Brain microvascular endothelial cell (primary cell): Measurements from ENCODE around the gene SOBP.
"Not testable (repeated sequence)": the region's sequence is repeated elsewhere in the genome, so short reads cannot be mapped to it uniquely, and the experiment has no call there.

Experiments used
- DNase-seq: peaks from one replicate; pipeline ENCODE4 v3.0.0-alpha.2; 2020
- H3K27ac ChIP-seq: fragments of 250-450 bp; sonication (Bioruptor Pico); 2 replicates; pipeline ENCODE4 v1.5.1; 2020; ENCODE audit warnings: mild to moderate bottlenecking, moderate library complexity
- H3K27me3 ChIP-seq: fragments of 250-450 bp; sonication (Bioruptor Pico); replicated peaks from 2 replicates; pipeline ENCODE4 v1.5.1; 2020; ENCODE audit warnings: mild to moderate bottlenecking
- H3K36me3 ChIP-seq: fragments of 250-450 bp; sonication (Bioruptor Pico); replicated peaks from 2 replicates; pipeline ENCODE4 v1.5.1; 2020; ENCODE audit warnings: mild to moderate bottlenecking
- H3K4me3 ChIP-seq: 2 replicates; pipeline ENCODE4 v1.5.1; 2011; ENCODE audit warnings: low read depth, mild to moderate bottlenecking, control low read depth, low read length, moderate library complexity
- CTCF ChIP-seq: IDR thresholded peaks from 2 replicates; pipeline ENCODE4 v1.5.1; 2011; ENCODE audit warnings: low read depth, mild to moderate bottlenecking, moderate library complexity, low read length, control low read depth, inconsistent platforms; ENCODE audit errors: missing control alignments
- in situ Hi-C: cut with HindIII; loops from 2 replicates; pipeline ENCODE4 v1.10.0; 2017; ENCODE audit warnings: low sequenced_read_pairs, low pct_ligation_motif_present

The SOBP gene

DNA sequence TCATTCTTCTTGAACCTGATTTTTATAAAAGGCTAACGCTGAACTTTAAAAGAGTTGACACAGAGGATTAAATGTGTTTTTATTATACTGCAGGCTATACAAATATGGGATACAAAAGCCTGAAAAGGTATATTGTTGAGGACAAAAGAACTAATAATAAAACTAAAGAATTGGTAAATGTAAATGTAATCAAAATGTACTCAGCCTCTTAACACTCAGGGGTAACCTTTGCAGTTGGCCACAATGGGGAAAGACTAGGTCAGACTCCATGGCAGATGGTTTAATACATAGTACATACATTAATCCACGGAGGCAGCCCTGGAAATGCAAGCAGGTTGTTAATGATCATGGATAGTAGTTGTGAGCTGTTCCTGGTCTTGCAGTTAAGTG lies 57.5 kb downstream of the SOBP start:
- no peak overlapping the region for H3K4me3 ChIP-seq
- H3K27me3 ChIP-seq: no peaks in the 10 kb centered on the region
- H3K36me3 ChIP-seq: no peaks in the 10 kb centered on the region
- in situ Hi-C loops: no loop called here
- no peak for DNase-seq
- no peak for TF ChIP-seq CTCF
- no peak overlapping the region for H3K27ac ChIP-seq

DNA sequence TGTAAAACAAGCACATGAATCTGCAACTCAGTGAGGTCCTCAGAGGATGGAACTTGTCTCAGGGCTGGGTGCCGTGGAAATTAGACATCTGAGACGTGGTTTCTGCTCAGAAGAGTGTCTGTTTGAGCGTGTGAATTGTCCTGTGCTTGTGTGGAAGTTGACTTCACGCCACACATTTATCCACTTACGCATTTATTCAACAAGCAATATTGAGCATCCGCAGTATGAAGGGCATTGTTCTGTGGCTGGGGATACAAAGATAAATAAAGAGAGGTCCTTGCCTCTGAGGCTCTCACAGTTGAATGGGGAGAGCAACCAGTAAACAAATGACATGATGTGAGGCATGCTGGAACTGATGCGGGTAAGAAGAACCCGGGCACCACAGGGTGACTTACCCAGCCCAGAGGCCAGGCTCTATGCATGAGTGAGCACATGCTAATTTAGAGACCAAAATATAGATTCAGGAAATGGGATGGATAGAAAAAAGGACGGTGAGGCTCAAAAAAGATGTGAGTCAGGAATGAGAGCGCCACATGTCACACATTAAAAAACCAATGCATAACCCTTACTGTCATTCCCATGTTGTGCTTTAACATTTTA lies 60.4 kb downstream of the SOBP start:
- no peak overlapping the region for H3K27ac ChIP-seq
- no peak for DNase-seq
- in situ Hi-C loops: no loop called here
- TF ChIP-seq CTCF: no peak
- no peaks in the 10 kb centered on the region for H3K36me3 ChIP-seq
- no peak overlapping the region for H3K4me3 ChIP-seq
- H3K27me3 ChIP-seq: no peaks in the 10 kb centered on the region

DNA sequence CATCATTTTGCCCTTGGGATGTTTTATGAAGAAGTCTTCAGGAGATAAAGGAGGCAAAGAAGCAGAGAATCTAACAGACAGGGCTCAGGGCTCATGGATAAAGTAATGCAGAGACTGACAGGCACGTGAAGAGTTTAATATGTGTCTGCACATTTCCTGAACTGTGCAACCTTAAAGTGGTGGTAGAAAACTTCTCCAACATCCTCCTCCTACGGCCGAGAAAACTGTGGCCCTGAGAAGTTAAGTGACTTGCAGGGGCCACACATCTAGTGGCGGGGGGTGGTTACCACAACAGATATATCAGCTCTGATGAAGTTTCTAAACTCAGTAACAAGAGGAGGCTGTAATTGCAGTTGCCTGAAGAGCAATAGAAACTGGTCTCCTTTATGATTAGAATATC lies 61.0 kb downstream of the SOBP start:
- TF ChIP-seq CTCF: no peak
- in situ Hi-C loops: no loop called here
- DNase-seq: no peak
- H3K36me3 ChIP-seq: no peaks in the 10 kb centered on the region
- H3K27me3 ChIP-seq: no peaks in the 10 kb centered on the region
- H3K4me3 ChIP-seq: no peak overlapping the region
- no peak overlapping the region for H3K27ac ChIP-seq

- DNase-seq, H3K36me3 ChIP-seq, H3K27me3 ChIP-seq, in situ Hi-C loops, H3K27ac ChIP-seq, H3K4me3 ChIP-seq: not testable (repeated sequence)
Observed at GRCh38 chr6:107553121-107553520, 63.2 kb downstream of the SOBP start.

DNA sequence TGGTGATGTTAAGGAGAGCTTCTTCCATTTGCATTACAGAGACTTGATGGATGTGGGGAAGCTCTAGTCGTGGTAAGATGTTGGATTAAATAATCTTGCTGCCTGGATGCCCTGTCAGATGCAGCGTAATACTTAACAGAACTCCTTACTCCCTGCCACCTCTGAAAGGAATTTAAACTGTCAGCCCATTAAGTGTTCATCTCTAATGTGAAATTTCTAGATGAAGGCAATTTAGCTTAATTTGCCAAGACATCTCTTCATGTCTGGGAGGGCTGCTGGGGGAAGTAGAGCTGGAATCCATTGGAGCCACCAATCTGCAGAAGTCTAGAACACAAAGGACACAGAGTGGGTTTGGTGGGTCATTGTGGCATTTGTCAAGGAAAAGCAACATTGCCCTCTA lies 64.4 kb downstream of the SOBP start:
- no peaks in the 10 kb centered on the region for H3K36me3 ChIP-seq
- no peak overlapping the region for H3K27ac ChIP-seq
- TF ChIP-seq CTCF: no peak
- no peak overlapping the region for H3K4me3 ChIP-seq
- in situ Hi-C loops: no loop called here
- DNase-seq: no peak
- H3K27me3 ChIP-seq: no peaks in the 10 kb centered on the region

- Histone ChIP-seq H3K36me3 (no peaks in the 10 kb centered on the region), H3K27me3 (no peaks in the 10 kb centered on the region), H3K4me3 (no peak overlapping the region), H3K27ac (no peak overlapping the region)
- in situ Hi-C loops: no loop called here
- no peak for TF ChIP-seq CTCF
- DNase-seq: no peak
Observed at GRCh38 chr6:107554918-107555317, 65.0 kb downstream of the SOBP start.
